ENCODE results near the gene HNRNPC. TPM values are rescaled to one million over a fixed set of nuclear protein-coding genes. Genes with fewer than 3 reads are reported as not detected.
"Not testable (repeated sequence)": the region's sequence is repeated elsewhere in the genome, so short reads cannot be mapped to it uniquely, and the experiment has no call there.

Gene HNRNPC
- total RNA-seq, 5 donors from 2014 or later (not counting 1 experiment from before 2014, with no cell fraction given): 417 to 530 (median 441) TPM

GRCh38 chr14:21219120-21219519 lies 50.1 kb downstream of the HNRNPC start:
- H3K4me3 Mint-ChIP-seq: no peak overlapping the region

GRCh38 chr14:21215879-21216251 lies 53.4 kb downstream of the HNRNPC start:
- CTCF ChIA-PET: interaction anchor here in 1 of 2 donors (0.6 to 3.1 kb wide), 6 partner anchors 13 to 298 kb away, joined by 3 to 10 read pairs (median 6); no protein-coding TSS in a partner anchor
- Mint-ChIP-seq H3K36me3 (peaks cover 65% of the 10 kb centered on the region), H3K27me3 (no peaks in the 10 kb centered on the region), H3K4me3 (peak overlapping the region; percentile 31 to 69 (median 59)), H3K4me1 (peaks cover 76 to 85% (median 81%) of the 10 kb centered on the region in 3 donors), H3K9me3 (no peaks in the 10 kb centered on the region), H3K27ac (peak overlapping the region; percentile 56 to 86)
- DNase-seq (peak in 8 of 35 experiments; percentile 10 to 39 (median 22)), ATAC-seq (replicated peaks in 1 of 4) (peak; percentile 53 to 66 (median 64))
- Histone ChIP-seq H3K4me3 (ENCODE audit: control insufficient read depth in 1 of 2, extremely low read depth in 1 of 2, low read length in 1 of 2) (peak overlapping the region in 1 of 2 donors; percentile 25), H3K36me3 (ENCODE audit: control insufficient read depth in 2 of 2, extremely low read depth in 1 of 2, insufficient read depth in 1 of 2, low read length in 1 of 2) (peaks cover 0 to 63% of the 10 kb centered on the region in 2 donors), H3K27ac (ENCODE audit: low read length) (peak overlapping the region; percentile 44), H3K4me1 (ENCODE audit: control insufficient read depth in 1 of 2, extremely low read depth in 1 of 2, insufficient read depth in 2 of 2, low read length in 2 of 2) (peaks cover 24 to 37% of the 10 kb centered on the region in 2 experiments), H3K9me3 (no peaks in the 10 kb centered on the region), H3K27me3 (replicated peaks in 1 of 2; ENCODE audit: control insufficient read depth in 2 of 2, extremely low read depth in 1 of 2, insufficient read depth in 2 of 2, low read length in 1 of 2) (no peaks in the 10 kb centered on the region)
- no CpG with 5 or more reads among the region's 4 CpGs for WGBS (ENCODE audit: insufficient coverage)
- POLR2A ChIA-PET: interaction anchor here (0.7 to 0.8 kb wide), 5 partner anchors 12 to 1473 kb away, joined by 4 to 12 read pairs (median 6); no protein-coding TSS in a partner anchor

More at GRCh38 chr14:21219120-21219519, 50.1 kb downstream of the HNRNPC start:
- H3K36me3 ChIP-seq (ENCODE audit: control insufficient read depth in 2 of 2, extremely low read depth in 1 of 2, insufficient read depth in 1 of 2, low read length in 1 of 2): peaks cover 3 to 66% of the 10 kb centered on the region in 2 donors
- no peaks in the 10 kb centered on the region for H3K27me3 Mint-ChIP-seq
- CTCF ChIA-PET: interaction anchor here in 1 of 2 donors (0.7 kb wide), 1 partner anchor 86 kb away, joined by 3 read pairs; no protein-coding TSS in a partner anchor
- no peak overlapping the region for H3K27ac ChIP-seq (ENCODE audit: low read length)
- H3K9me3 Mint-ChIP-seq: no peaks in the 10 kb centered on the region
- peaks cover 30 to 52% of the 10 kb centered on the region in 2 experiments for H3K4me1 ChIP-seq (ENCODE audit: control insufficient read depth in 1 of 2, extremely low read depth in 1 of 2, insufficient read depth in 2 of 2, low read length in 2 of 2)
- 60% methylated on average over 2 of the region's 2 CpGs for WGBS (ENCODE audit: insufficient coverage)
- H3K27me3 ChIP-seq (replicated peaks in 1 of 2; ENCODE audit: control insufficient read depth in 2 of 2, extremely low read depth in 1 of 2, insufficient read depth in 2 of 2, low read length in 1 of 2): no peaks in the 10 kb centered on the region
- no peaks in the 10 kb centered on the region for H3K9me3 ChIP-seq
- DNase-seq (no peak), ATAC-seq (replicated peaks in 1 of 4) (no peak)
- H3K36me3 Mint-ChIP-seq: peaks cover 60% of the 10 kb centered on the region
- no peak overlapping the region for H3K4me3 ChIP-seq (ENCODE audit: control insufficient read depth in 1 of 2, extremely low read depth in 1 of 2, low read length in 1 of 2)
- peaks cover 83 to 93% (median 89%) of the 10 kb centered on the region in 3 donors for H3K4me1 Mint-ChIP-seq
- POLR2A ChIA-PET: interaction anchor here in 1 of 2 donors (1.0 kb wide), 1 partner anchor 35 kb away, joined by 4 read pairs; no protein-coding TSS in a partner anchor
- H3K27ac Mint-ChIP-seq: peak overlapping the region; percentile 29 to 88

- H3K4me3 Mint-ChIP-seq: peak overlapping the region; percentile 28 to 69 (median 59)
- H3K4me3 ChIP-seq (ENCODE audit: control insufficient read depth in 1 of 2, extremely low read depth in 1 of 2, low read length in 1 of 2): peak overlapping the region in 1 of 2 donors; percentile 25
- no peaks in the 10 kb centered on the region for H3K27me3 Mint-ChIP-seq
- POLR2A ChIA-PET: interaction anchor here (0.5 to 0.6 kb wide), 2 partner anchors 28 to 218 kb away, joined by 3 to 5 read pairs; no protein-coding TSS in a partner anchor
- no peaks in the 10 kb centered on the region for H3K27me3 ChIP-seq (replicated peaks in 1 of 2; ENCODE audit: control insufficient read depth in 2 of 2, extremely low read depth in 1 of 2, insufficient read depth in 2 of 2, low read length in 1 of 2)
- peaks cover 64% of the 10 kb centered on the region for H3K36me3 Mint-ChIP-seq
- H3K36me3 ChIP-seq (ENCODE audit: control insufficient read depth in 2 of 2, extremely low read depth in 1 of 2, insufficient read depth in 1 of 2, low read length in 1 of 2): peaks cover 0 to 59% of the 10 kb centered on the region in 2 donors
- H3K9me3 ChIP-seq: no peaks in the 10 kb centered on the region
- H3K27ac Mint-ChIP-seq: peak overlapping the region; percentile 56 to 86
- CTCF ChIA-PET: interaction anchor here in 1 of 2 donors (0.5 to 3.1 kb wide), 6 partner anchors 12 to 254 kb away, joined by 3 to 10 read pairs (median 4); no protein-coding TSS in a partner anchor
- H3K4me1 Mint-ChIP-seq: peaks cover 71 to 82% (median 78%) of the 10 kb centered on the region in 3 donors
- peak overlapping the region; percentile 44 for H3K27ac ChIP-seq (ENCODE audit: low read length)
- H3K4me1 ChIP-seq (ENCODE audit: control insufficient read depth in 1 of 2, extremely low read depth in 1 of 2, insufficient read depth in 2 of 2, low read length in 2 of 2): peaks cover 23 to 33% of the 10 kb centered on the region in 2 experiments
- WGBS (ENCODE audit: insufficient coverage): 37% methylated on average over 4 of the region's 8 CpGs
- DNase-seq (no peak), ATAC-seq (replicated peaks in 1 of 4) (peak in 1 of 4 experiments; percentile 15)
- H3K9me3 Mint-ChIP-seq: no peaks in the 10 kb centered on the region
These were observed 53.9 kb downstream of the HNRNPC start for GRCh38 chr14:21215130-21215878.

- no peak for ATAC-seq (replicated peaks in 1 of 4)
- Histone ChIP-seq H3K4me3 (ENCODE audit: control insufficient read depth in 1 of 2, extremely low read depth in 1 of 2, low read length in 1 of 2) (no peak overlapping the region), H3K27ac (ENCODE audit: low read length) (peak overlapping the region; percentile 28), H3K4me1 (ENCODE audit: control insufficient read depth in 1 of 2, extremely low read depth in 1 of 2, insufficient read depth in 2 of 2, low read length in 2 of 2) (peaks cover 16 to 23% of the 10 kb centered on the region in 2 experiments), H3K36me3 (ENCODE audit: control insufficient read depth in 2 of 2, extremely low read depth in 1 of 2, insufficient read depth in 1 of 2, low read length in 1 of 2) (peaks cover 0 to 62% of the 10 kb centered on the region in 2 donors), H3K27me3 (replicated peaks in 1 of 2; ENCODE audit: control insufficient read depth in 2 of 2, extremely low read depth in 1 of 2, insufficient read depth in 2 of 2, low read length in 1 of 2) (no peaks in the 10 kb centered on the region), H3K9me3 (no peaks in the 10 kb centered on the region)
- Mint-ChIP-seq H3K4me1 (peaks cover 55 to 72% (median 68%) of the 10 kb centered on the region in 3 donors), H3K36me3 (peaks cover 65% of the 10 kb centered on the region), H3K9me3 (no peaks in the 10 kb centered on the region), H3K4me3 (no peak overlapping the region), H3K27ac (peak overlapping the region in 1 of 2 donors; percentile 48), H3K27me3 (no peaks in the 10 kb centered on the region)
- DNase-seq: no peak
- 100% methylated on average over 1 of the region's 1 CpG for WGBS (ENCODE audit: insufficient coverage)
- CTCF ChIA-PET: no interaction called here
- POLR2A ChIA-PET: no interaction called here
These were observed 55.6 kb downstream of the HNRNPC start for GRCh38 chr14:21213652-21214051.

GRCh38 chr14:21212824-21213223 lies 56.4 kb downstream of the HNRNPC start:
- ATAC-seq (replicated peaks in 1 of 4); H3K9me3 ChIP-seq; DNase-seq; H3K9me3 Mint-ChIP-seq; CTCF ChIA-PET; H3K4me3 ChIP-seq (ENCODE audit: control insufficient read depth in 1 of 2, extremely low read depth in 1 of 2, low read length in 1 of 2); H3K4me3 Mint-ChIP-seq; H3K27me3 Mint-ChIP-seq; H3K27me3 ChIP-seq (replicated peaks in 1 of 2; ENCODE audit: control insufficient read depth in 2 of 2, extremely low read depth in 1 of 2, insufficient read depth in 2 of 2, low read length in 1 of 2); POLR2A ChIA-PET; H3K27ac ChIP-seq (ENCODE audit: low read length): not testable (repeated sequence)
- Histone ChIP-seq H3K36me3 (ENCODE audit: control insufficient read depth in 2 of 2, extremely low read depth in 1 of 2, insufficient read depth in 1 of 2, low read length in 1 of 2) (peaks cover 0 to 65% of the 10 kb centered on the region in 2 donors), H3K4me1 (ENCODE audit: control insufficient read depth in 1 of 2, extremely low read depth in 1 of 2, insufficient read depth in 2 of 2, low read length in 2 of 2) (peaks cover 15 to 16% of the 10 kb centered on the region in 2 experiments)
- Mint-ChIP-seq H3K4me1 (peaks cover 52 to 69% (median 64%) of the 10 kb centered on the region in 3 donors), H3K36me3 (peaks cover 70% of the 10 kb centered on the region), H3K27ac (peak overlapping the region; percentile 36 to 64)
- WGBS (ENCODE audit: insufficient coverage): no CpG with 5 or more reads among the region's 8 CpGs

GRCh38 chr14:21211509-21211908 lies 57.7 kb downstream of the HNRNPC start:
- no peaks in the 10 kb centered on the region for H3K9me3 ChIP-seq
- peaks cover 54 to 66% (median 60%) of the 10 kb centered on the region in 3 donors for H3K4me1 Mint-ChIP-seq
- ATAC-seq (replicated peaks in 1 of 4) (no peak), DNase-seq (no peak)
- ChIA-PET POLR2A (no interaction called here), CTCF (interaction anchor here in 1 of 2 donors (0.6 kb wide), 1 partner anchor 20 kb away, joined by 6 read pairs; no protein-coding TSS in a partner anchor)
- H3K27ac Mint-ChIP-seq: peak overlapping the region; percentile 1 to 58
- no peak overlapping the region for H3K4me3 Mint-ChIP-seq
- no peak overlapping the region for H3K4me3 ChIP-seq (ENCODE audit: control insufficient read depth in 1 of 2, extremely low read depth in 1 of 2, low read length in 1 of 2)
- no peak overlapping the region for H3K27ac ChIP-seq (ENCODE audit: low read length)
- H3K27me3 Mint-ChIP-seq: no peaks in the 10 kb centered on the region
- H3K36me3 Mint-ChIP-seq: peaks cover 81% of the 10 kb centered on the region
- no peaks in the 10 kb centered on the region for H3K9me3 Mint-ChIP-seq
- peaks cover 12 to 14% of the 10 kb centered on the region in 2 experiments for H3K4me1 ChIP-seq (ENCODE audit: control insufficient read depth in 1 of 2, extremely low read depth in 1 of 2, insufficient read depth in 2 of 2, low read length in 2 of 2)
- WGBS (ENCODE audit: insufficient coverage): 97% methylated on average over 3 of the region's 3 CpGs
- no peaks in the 10 kb centered on the region for H3K27me3 ChIP-seq (replicated peaks in 1 of 2; ENCODE audit: control insufficient read depth in 2 of 2, extremely low read depth in 1 of 2, insufficient read depth in 2 of 2, low read length in 1 of 2)
- peaks cover 0 to 72% of the 10 kb centered on the region in 2 donors for H3K36me3 ChIP-seq (ENCODE audit: control insufficient read depth in 2 of 2, extremely low read depth in 1 of 2, insufficient read depth in 1 of 2, low read length in 1 of 2)

All from T-cell (primary cell).